ENCODE data around the gene NEK3. TPM values are rescaled to one million over a fixed set of nuclear protein-coding genes. Genes with fewer than 3 reads are reported as not detected.
A peak's percentile ranks its signal among the peaks of the same experiment; 100 is the strongest.

NEK3 gene
- total RNA-seq, 2 donors from 2014 or later: 12.9 to 36.8 TPM

GRCh38 chr13:52160506-52160905, 1.1 kb upstream of the NEK3 start:
- Histone ChIP-seq H3K9me3 (no peaks in the 10 kb centered on the region), H3K4me1 (replicated peaks) (no peaks in the 10 kb centered on the region), H3K27ac (no peak overlapping the region), H3K36me3 (no peaks in the 10 kb centered on the region), H3K4me3 (no peak overlapping the region), H3K27me3 (replicated peaks; ENCODE audit: insufficient read depth) (no peaks in the 10 kb centered on the region)
- TF ChIP-seq POLR2AphosphoS5 (IDR thresholded peaks at IDR 0.05) (no peak), POLR2A (IDR thresholded peaks at IDR 0.05) (no peak)
- TF ChIP-seq, protein P1, sequence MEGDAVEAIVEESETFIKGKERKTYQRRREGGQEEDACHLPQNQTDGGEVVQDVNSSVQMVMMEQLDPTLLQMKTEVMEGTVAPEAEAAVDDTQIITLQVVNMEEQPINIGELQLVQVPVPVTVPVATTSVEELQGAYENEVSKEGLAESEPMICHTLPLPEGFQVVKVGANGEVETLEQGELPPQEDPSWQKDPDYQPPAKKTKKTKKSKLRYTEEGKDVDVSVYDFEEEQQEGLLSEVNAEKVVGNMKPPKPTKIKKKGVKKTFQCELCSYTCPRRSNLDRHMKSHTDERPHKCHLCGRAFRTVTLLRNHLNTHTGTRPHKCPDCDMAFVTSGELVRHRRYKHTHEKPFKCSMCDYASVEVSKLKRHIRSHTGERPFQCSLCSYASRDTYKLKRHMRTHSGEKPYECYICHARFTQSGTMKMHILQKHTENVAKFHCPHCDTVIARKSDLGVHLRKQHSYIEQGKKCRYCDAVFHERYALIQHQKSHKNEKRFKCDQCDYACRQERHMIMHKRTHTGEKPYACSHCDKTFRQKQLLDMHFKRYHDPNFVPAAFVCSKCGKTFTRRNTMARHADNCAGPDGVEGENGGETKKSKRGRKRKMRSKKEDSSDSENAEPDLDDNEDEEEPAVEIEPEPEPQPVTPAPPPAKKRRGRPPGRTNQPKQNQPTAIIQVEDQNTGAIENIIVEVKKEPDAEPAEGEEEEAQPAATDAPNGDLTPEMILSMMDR (IDR thresholded peaks at IDR 0.05): no peak
- 77% methylated on average over 6 of the region's 6 CpGs for WGBS
- DNase-seq (ENCODE audit: low spot score): no peak
- intact Hi-C loops (cut with DNase I): no loop called here

- TF ChIP-seq POLR2A (IDR thresholded peaks at IDR 0.05) (no peak), POLR2AphosphoS5 (IDR thresholded peaks at IDR 0.05) (no peak)
- TF ChIP-seq, protein P1 (IDR thresholded peaks at IDR 0.05): no peak
- no peak for DNase-seq (ENCODE audit: low spot score)
- intact Hi-C loops (cut with DNase I): no loop called here
- no peaks in the 10 kb centered on the region for H3K27me3 ChIP-seq (replicated peaks; ENCODE audit: insufficient read depth)
- no peak overlapping the region for H3K4me3 ChIP-seq
- H3K36me3 ChIP-seq: no peaks in the 10 kb centered on the region
- no peak overlapping the region for H3K27ac ChIP-seq
- WGBS: 93% methylated on average over 6 of the region's 6 CpGs
- H3K9me3 ChIP-seq: no peaks in the 10 kb centered on the region
- H3K4me1 ChIP-seq (replicated peaks): no peaks in the 10 kb centered on the region
Measured at GRCh38 chr13:52160053-52160452, 656 bp upstream of the NEK3 start.

GRCh38 chr13:52158629-52159158, 703 bp downstream of the NEK3 start:
- Histone ChIP-seq H3K4me1 (replicated peaks) (no peaks in the 10 kb centered on the region), H3K9me3 (no peaks in the 10 kb centered on the region), H3K36me3 (no peaks in the 10 kb centered on the region), H3K4me3 (peak overlapping the region; percentile 73 to 89), H3K27ac (peak overlapping the region; percentile 78 to 85), H3K27me3 (replicated peaks; ENCODE audit: insufficient read depth) (no peaks in the 10 kb centered on the region)
- TF ChIP-seq, protein P1 (IDR thresholded peaks at IDR 0.05): no peak
- no peak for TF ChIP-seq POLR2A (IDR thresholded peaks at IDR 0.05)
- TF ChIP-seq POLR2AphosphoS5 (IDR thresholded peaks at IDR 0.05): no peak
- peak; percentile 26 for DNase-seq (ENCODE audit: low spot score)
- intact Hi-C loops (cut with DNase I): no loop called here
- 5% methylated on average over 17 of the region's 17 CpGs for WGBS

DNA sequence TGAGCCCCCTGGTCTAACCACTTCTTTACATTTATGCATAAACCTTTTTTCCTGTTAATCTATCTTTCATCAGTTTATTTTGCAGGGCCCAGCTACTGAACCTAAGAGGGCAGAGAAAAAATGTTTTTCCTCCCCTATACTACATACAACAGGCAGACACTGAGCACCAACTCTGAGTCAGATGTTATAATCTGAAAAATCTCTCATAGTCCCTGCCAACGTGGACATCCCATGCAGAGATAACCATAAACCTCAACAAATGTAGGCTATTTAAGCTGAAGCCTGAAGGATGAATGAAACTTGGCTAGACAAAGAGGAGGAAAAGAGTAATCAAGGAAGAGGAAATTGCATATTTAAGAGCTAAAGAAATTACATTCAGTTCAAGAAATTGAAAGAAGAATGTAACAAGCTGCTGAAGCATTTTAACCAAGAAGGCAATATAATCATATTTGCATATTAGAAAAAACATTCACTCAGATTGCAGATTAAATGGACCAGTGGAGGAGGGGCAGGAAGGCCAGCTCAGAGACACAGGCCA, 2.6 kb downstream of the NEK3 start:
- Histone ChIP-seq H3K9me3 (no peaks in the 10 kb centered on the region), H3K27ac (no peak overlapping the region), H3K27me3 (replicated peaks; ENCODE audit: insufficient read depth) (no peaks in the 10 kb centered on the region), H3K36me3 (peaks cover 0 to 1% of the 10 kb centered on the region in 2 donors), H3K4me3 (no peak overlapping the region), H3K4me1 (replicated peaks) (no peaks in the 10 kb centered on the region)
- 31% methylated on average over 1 of the region's 1 CpG for WGBS
- intact Hi-C loops (cut with DNase I): no loop called here
- no peak for DNase-seq (ENCODE audit: low spot score)
- TF ChIP-seq, protein P1 (IDR thresholded peaks at IDR 0.05): no peak
- TF ChIP-seq POLR2A (IDR thresholded peaks at IDR 0.05) (no peak), POLR2AphosphoS5 (IDR thresholded peaks at IDR 0.05) (no peak)

DNA sequence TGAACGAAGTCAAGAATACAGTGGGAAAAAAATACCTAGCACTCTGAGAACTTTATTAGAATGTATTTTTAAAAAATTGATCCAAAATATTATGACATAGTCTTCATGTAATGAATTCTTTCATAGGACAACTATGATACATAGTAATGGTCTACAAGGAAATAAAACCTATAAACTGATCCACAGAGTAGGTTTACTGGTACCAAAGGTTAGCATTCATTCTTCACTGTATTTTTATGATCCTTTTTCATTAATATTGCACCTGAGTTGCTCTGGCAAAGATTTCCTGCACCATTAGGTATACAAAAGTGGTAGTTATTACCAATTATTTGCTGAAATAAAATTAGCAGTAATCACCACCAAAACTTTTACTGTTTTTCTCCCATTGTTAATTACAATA, 4.2 kb downstream of the NEK3 start:
- Histone ChIP-seq H3K36me3 (peaks cover 0 to 4% of the 10 kb centered on the region in 2 donors), H3K4me3 (no peak overlapping the region), H3K27me3 (replicated peaks; ENCODE audit: insufficient read depth) (no peaks in the 10 kb centered on the region), H3K27ac (no peak overlapping the region), H3K9me3 (no peaks in the 10 kb centered on the region), H3K4me1 (replicated peaks) (no peaks in the 10 kb centered on the region)
- no peak for TF ChIP-seq POLR2A (IDR thresholded peaks at IDR 0.05)
- TF ChIP-seq, protein P1 (IDR thresholded peaks at IDR 0.05): no peak
- TF ChIP-seq POLR2AphosphoS5 (IDR thresholded peaks at IDR 0.05): no peak
- intact Hi-C loops (cut with DNase I): no loop called here
- no peak for DNase-seq (ENCODE audit: low spot score)
- 97% methylated on average over 1 of the region's 1 CpG for WGBS
